Fibroblast of mammary gland (primary cell): Measurements from ENCODE around the gene JMY.
A peak's percentile ranks its signal among the peaks of the same experiment; 100 is the strongest.

Experiments
- DNase-seq: peaks from one replicate; pipeline ENCODE4 v3.0.0-alpha.2; 2010; ENCODE audit warnings: low read depth
- H3K4me3 ChIP-seq: 2 replicates; pipeline ENCODE4 v1.5.1; 2011; ENCODE audit warnings: low read depth, mild to moderate bottlenecking, low read length, moderate library complexity; ENCODE audit not compliant: control insufficient read depth
- TF ChIP-seq, protein P1 (sequence below): conservative IDR thresholded peaks from 2 replicates; pipeline ENCODE4 v1.5.1; 2011; ENCODE audit warnings: low read depth, low read length, inconsistent platforms; ENCODE audit not compliant: control insufficient read depth, insufficient read depth

The JMY gene

GRCh38 chr5:79200573-79201183 is 35.3 kb upstream of the JMY start:
- DNase-seq, result peak; percentile 15
- TF ChIP-seq, protein P1, sequence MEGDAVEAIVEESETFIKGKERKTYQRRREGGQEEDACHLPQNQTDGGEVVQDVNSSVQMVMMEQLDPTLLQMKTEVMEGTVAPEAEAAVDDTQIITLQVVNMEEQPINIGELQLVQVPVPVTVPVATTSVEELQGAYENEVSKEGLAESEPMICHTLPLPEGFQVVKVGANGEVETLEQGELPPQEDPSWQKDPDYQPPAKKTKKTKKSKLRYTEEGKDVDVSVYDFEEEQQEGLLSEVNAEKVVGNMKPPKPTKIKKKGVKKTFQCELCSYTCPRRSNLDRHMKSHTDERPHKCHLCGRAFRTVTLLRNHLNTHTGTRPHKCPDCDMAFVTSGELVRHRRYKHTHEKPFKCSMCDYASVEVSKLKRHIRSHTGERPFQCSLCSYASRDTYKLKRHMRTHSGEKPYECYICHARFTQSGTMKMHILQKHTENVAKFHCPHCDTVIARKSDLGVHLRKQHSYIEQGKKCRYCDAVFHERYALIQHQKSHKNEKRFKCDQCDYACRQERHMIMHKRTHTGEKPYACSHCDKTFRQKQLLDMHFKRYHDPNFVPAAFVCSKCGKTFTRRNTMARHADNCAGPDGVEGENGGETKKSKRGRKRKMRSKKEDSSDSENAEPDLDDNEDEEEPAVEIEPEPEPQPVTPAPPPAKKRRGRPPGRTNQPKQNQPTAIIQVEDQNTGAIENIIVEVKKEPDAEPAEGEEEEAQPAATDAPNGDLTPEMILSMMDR, result peak; percentile 53
- no peak overlapping the region for H3K4me3 ChIP-seq

DNA sequence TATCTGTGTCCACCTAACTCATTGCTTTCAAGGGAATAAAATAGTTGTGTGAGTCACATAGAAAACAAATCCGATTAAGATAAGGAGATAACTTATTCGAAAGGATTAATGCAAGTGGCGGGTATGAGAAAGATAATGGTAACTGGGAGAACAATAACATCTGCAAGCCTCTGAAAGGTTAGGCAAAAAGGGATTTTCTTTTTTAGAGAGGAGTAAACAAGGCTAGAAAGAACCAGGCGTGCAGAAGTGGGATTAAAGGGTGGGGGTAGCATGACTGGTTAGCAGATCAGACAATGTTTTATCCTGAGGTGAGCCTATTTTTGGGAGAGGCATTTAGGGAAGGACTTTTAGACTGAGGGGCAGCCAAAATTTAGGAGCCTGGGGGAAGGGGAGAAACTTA is 34.7 kb upstream of the JMY start:
- DNase-seq, result no peak
- TF ChIP-seq, protein P1, result no peak
- H3K4me3 ChIP-seq, result no peak overlapping the region

GRCh38 chr5:79202076-79202475 is 33.9 kb upstream of the JMY start:
- TF ChIP-seq, protein P1, result no peak
- no peak overlapping the region for H3K4me3 ChIP-seq
- DNase-seq, result peak; percentile 72

DNA sequence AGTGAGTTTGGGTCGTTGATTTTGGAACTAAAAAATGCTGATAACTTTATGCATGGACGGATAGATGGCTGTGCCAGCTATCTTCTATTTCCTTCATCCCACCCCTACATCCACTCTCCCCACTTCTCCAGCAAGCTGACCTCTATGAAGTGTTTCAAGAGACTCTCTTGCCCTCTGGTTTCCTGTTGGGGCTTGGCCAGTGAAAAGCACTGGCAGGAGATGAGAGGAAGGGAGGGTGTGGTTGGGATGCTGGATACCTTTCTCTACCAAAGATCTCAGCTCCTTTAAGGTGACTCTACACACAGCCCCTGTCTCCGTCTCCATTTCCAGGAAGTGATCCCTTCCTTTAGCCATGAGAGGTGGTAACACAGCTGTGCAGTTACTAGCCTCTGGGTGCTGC is 30.0 kb upstream of the JMY start:
- no peak for DNase-seq
- H3K4me3 ChIP-seq, result no peak overlapping the region
- TF ChIP-seq, protein P1, result no peak

- DNase-seq, result no peak
- TF ChIP-seq, protein P1, result no peak
- H3K4me3 ChIP-seq, result no peak overlapping the region
Observed at GRCh38 chr5:79206541-79206940, 29.4 kb upstream of the JMY start.

- TF ChIP-seq, protein P1, result no peak
- no peak overlapping the region for H3K4me3 ChIP-seq
- no peak for DNase-seq
Observed at GRCh38 chr5:79209505-79209904, 26.4 kb upstream of the JMY start.

- TF ChIP-seq, protein P1, result no peak
- H3K4me3 ChIP-seq, result no peak overlapping the region
- DNase-seq, result no peak
Observed at GRCh38 chr5:79224286-79224984, 11.5 kb upstream of the JMY start.
